HG03060 (cell line): Measurements from ENCODE around the gene KDM8.
"Not testable (repeated sequence)": the region's sequence is repeated elsewhere in the genome, so short reads cannot be mapped to it uniquely, and the experiment has no call there.

Experiments
- ATAC-seq: cut with Tn5 transposase; IDR thresholded peaks from one replicate; pipeline ENCODE4 v1.9.1; 2021; ENCODE audit warnings: low read depth, moderate number of reproducible peaks; ENCODE audit not compliant: unreplicated experiment

KDM8 gene

GRCh38 chr16:27190316-27190871 is 12.9 kb upstream of the KDM8 start:
- ATAC-seq = no peak

- no peak for ATAC-seq
Measured at GRCh38 chr16:27191352-27191924, 11.9 kb upstream of the KDM8 start.

GRCh38 chr16:27193300-27193990 is 9.9 kb upstream of the KDM8 start:
- ATAC-seq = no peak

GRCh38 chr16:27195076-27195741 is 8.1 kb upstream of the KDM8 start:
- ATAC-seq = no peak

- ATAC-seq = no peak
Measured at GRCh38 chr16:27195941-27196595, 7.3 kb upstream of the KDM8 start.

GRCh38 chr16:27197004-27197403 is 6.3 kb upstream of the KDM8 start:
- ATAC-seq = no peak

GRCh38 chr16:27198451-27199234 is 4.7 kb upstream of the KDM8 start:
- no peak for ATAC-seq

- ATAC-seq = no peak
Measured at GRCh38 chr16:27199235-27199586, 4.1 kb upstream of the KDM8 start.

GRCh38 chr16:27199736-27200135 is 3.6 kb upstream of the KDM8 start:
- no peak for ATAC-seq

- not testable (repeated sequence) for ATAC-seq
Measured at GRCh38 chr16:27200914-27201313, 2.4 kb upstream of the KDM8 start.

GRCh38 chr16:27202923-27203506 is 311 bp upstream of the KDM8 start:
- peak; percentile 38 for ATAC-seq

GRCh38 chr16:27204312-27204915 is 1.1 kb downstream of the KDM8 start:
- ATAC-seq = no peak

GRCh38 chr16:27205423-27206065 is 2.2 kb downstream of the KDM8 start:
- ATAC-seq = no peak

- ATAC-seq = not testable (repeated sequence)
Measured at GRCh38 chr16:27207121-27207520, 3.8 kb downstream of the KDM8 start.

- ATAC-seq = no peak
Measured at GRCh38 chr16:27208081-27208680, 4.9 kb downstream of the KDM8 start.

GRCh38 chr16:27208796-27209195 is 5.5 kb downstream of the KDM8 start:
- ATAC-seq = no peak

- ATAC-seq = no peak
Measured at GRCh38 chr16:27209591-27209990, 6.3 kb downstream of the KDM8 start.

GRCh38 chr16:27210174-27210573 is 6.8 kb downstream of the KDM8 start:
- ATAC-seq = no peak

- ATAC-seq = no peak
Measured at GRCh38 chr16:27211026-27211425, 7.7 kb downstream of the KDM8 start.
